Measurements from ENCODE around the gene SSR4. TPM values are rescaled to one million over a fixed set of nuclear protein-coding genes. Genes with fewer than 3 reads are reported as not detected.
"Not testable (repeated sequence)": the region's sequence is repeated elsewhere in the genome, so short reads cannot be mapped to it uniquely, and the experiment has no call there.

SSR4 gene
- total and polyA plus RNA-seq, 2 of the 8 experiments (the other 6 are each of a cell fraction or from before 2014, with no cell fraction given) = 168 to 642 TPM

- H3K79me2 ChIP-seq (ENCODE audit: control insufficient read depth in 1 of 2, insufficient read depth in 2 of 2, low read length in 2 of 2); H3K56ac ChIP-seq (replicated peaks; ENCODE audit: insufficient read length, low read depth, low read length); H2BK120ac ChIP-seq (replicated peaks; ENCODE audit: low read depth, low read length); H2AFZ ChIP-seq (ENCODE audit: low read length); H3K18ac ChIP-seq (ENCODE audit: extremely low read depth, low read length); H2AK5ac ChIP-seq (ENCODE audit: low read depth, low read length); H3K4ac ChIP-seq (replicated peaks; ENCODE audit: insufficient read length, low read depth, low read length); H2BK12ac ChIP-seq (ENCODE audit: low read depth, low read length); H3K79me1 ChIP-seq (ENCODE audit: low read depth, low read length); H2BK5ac ChIP-seq (ENCODE audit: low read depth, low read length); H3K4me3 ChIP-seq (ENCODE audit: extremely low read depth in 1 of 4, insufficient read depth in 2 of 4, low read depth in 3 of 4, low read length in 4 of 4); H2BK20ac ChIP-seq (ENCODE audit: low read length); H3K27ac ChIP-seq (ENCODE audit: low read depth, low read length); H3K9ac ChIP-seq (replicated peaks in 1 of 4; ENCODE audit: extremely low read depth in 1 of 4, low read depth in 3 of 4, low read length in 3 of 4); H3K23me2 ChIP-seq (ENCODE audit: low read depth, low read length); H3K14ac ChIP-seq (ENCODE audit: insufficient read length); H3K4me2 ChIP-seq (ENCODE audit: insufficient read depth in 1 of 2, low read depth in 2 of 2, low read length in 2 of 2); H3K23ac ChIP-seq (ENCODE audit: insufficient read length); H3K9me3 ChIP-seq (ENCODE audit: insufficient read depth in 2 of 2, low read depth in 1 of 2, low read length in 1 of 2); H4K8ac ChIP-seq (ENCODE audit: extremely low read depth, insufficient read depth, low read length); DNase-seq (ENCODE audit: low read depth in 1 of 2, low spot score in 2 of 2); H4K5ac ChIP-seq (ENCODE audit: insufficient read length, low read depth, low read length); FAIRE-seq; H4K20me1 ChIP-seq (replicated peaks in 1 of 2; ENCODE audit: control insufficient read depth in 1 of 2, insufficient read depth in 2 of 2, low read length in 2 of 2); H3K36me3 ChIP-seq (ENCODE audit: control insufficient read depth in 2 of 4, insufficient read depth in 4 of 4, low read length in 3 of 4); H3K27me3 ChIP-seq (replicated peaks in 1 of 4; ENCODE audit: control insufficient read depth in 3 of 4, extremely low read depth in 1 of 4, insufficient read depth in 3 of 4, low read length in 3 of 4); H2BK15ac ChIP-seq (ENCODE audit: low read length); H3K4me1 ChIP-seq (replicated peaks in 1 of 4; ENCODE audit: control insufficient read depth in 3 of 4, insufficient read depth in 4 of 4, low read length in 3 of 4); H4K91ac ChIP-seq (replicated peaks; ENCODE audit: insufficient read length, low read length): not testable (repeated sequence)
- ChIA-PET POLR2A (ENCODE audit: partially characterized antibody) (interaction anchor here (0.6 kb wide), 1 partner anchor 368 kb away, joined by 3 read pairs; no protein-coding TSS in a partner anchor), CTCF (ENCODE audit: partially characterized antibody) (interaction anchor here (1.0 to 1.5 kb wide), 2 partner anchors 17 to 20 kb away, joined by 3 to 4 read pairs; partner anchors contain the start of gene PLXNB3)
- 95% methylated on average over 6 of the region's 6 CpGs; no CpG with 5 or more reads in 1 of the 2 experiments for WGBS, 2 experiments (ENCODE audit: extremely low coverage in 1 of 2, insufficient coverage in 1 of 2, insufficient read length in 1 of 2, insufficient replicate concordance in 2 of 2, low coverage in 1 of 2, low lambda C conversion rate in 2 of 2, missing lambda C conversion rate in 1 of 2)
Observed at GRCh38 chrX:153746991-153747390, 47.5 kb upstream of the SSR4 start.

GRCh38 chrX:153749017-153749416 lies 45.5 kb upstream of the SSR4 start:
- H2BK20ac ChIP-seq (ENCODE audit: low read length); H2BK5ac ChIP-seq (ENCODE audit: low read depth, low read length); H4K20me1 ChIP-seq (replicated peaks in 1 of 2; ENCODE audit: control insufficient read depth in 1 of 2, insufficient read depth in 2 of 2, low read length in 2 of 2); H3K14ac ChIP-seq (ENCODE audit: insufficient read length); H4K8ac ChIP-seq (ENCODE audit: extremely low read depth, insufficient read depth, low read length); FAIRE-seq; H3K79me2 ChIP-seq (ENCODE audit: control insufficient read depth in 1 of 2, insufficient read depth in 2 of 2, low read length in 2 of 2); H4K5ac ChIP-seq (ENCODE audit: insufficient read length, low read depth, low read length); H2AFZ ChIP-seq (ENCODE audit: low read length); CTCF ChIA-PET (ENCODE audit: partially characterized antibody); H2BK120ac ChIP-seq (replicated peaks; ENCODE audit: low read depth, low read length); H3K27ac ChIP-seq (ENCODE audit: low read depth, low read length); H3K4me2 ChIP-seq (ENCODE audit: insufficient read depth in 1 of 2, low read depth in 2 of 2, low read length in 2 of 2); H3K4me3 ChIP-seq (ENCODE audit: extremely low read depth in 1 of 4, insufficient read depth in 2 of 4, low read depth in 3 of 4, low read length in 4 of 4); DNase-seq (ENCODE audit: low read depth in 1 of 2, low spot score in 2 of 2); H3K27me3 ChIP-seq (replicated peaks in 1 of 4; ENCODE audit: control insufficient read depth in 3 of 4, extremely low read depth in 1 of 4, insufficient read depth in 3 of 4, low read length in 3 of 4); H3K56ac ChIP-seq (replicated peaks; ENCODE audit: insufficient read length, low read depth, low read length); H3K18ac ChIP-seq (ENCODE audit: extremely low read depth, low read length); H3K79me1 ChIP-seq (ENCODE audit: low read depth, low read length); H3K4ac ChIP-seq (replicated peaks; ENCODE audit: insufficient read length, low read depth, low read length); H2BK15ac ChIP-seq (ENCODE audit: low read length); H3K23me2 ChIP-seq (ENCODE audit: low read depth, low read length); H3K36me3 ChIP-seq (ENCODE audit: control insufficient read depth in 2 of 4, insufficient read depth in 4 of 4, low read length in 3 of 4); H3K23ac ChIP-seq (ENCODE audit: insufficient read length); H4K91ac ChIP-seq (replicated peaks; ENCODE audit: insufficient read length, low read length); H2AK5ac ChIP-seq (ENCODE audit: low read depth, low read length); H2BK12ac ChIP-seq (ENCODE audit: low read depth, low read length); H3K4me1 ChIP-seq (replicated peaks in 1 of 4; ENCODE audit: control insufficient read depth in 3 of 4, insufficient read depth in 4 of 4, low read length in 3 of 4); H3K9ac ChIP-seq (replicated peaks in 1 of 4; ENCODE audit: extremely low read depth in 1 of 4, low read depth in 3 of 4, low read length in 3 of 4); H3K9me3 ChIP-seq (ENCODE audit: insufficient read depth in 2 of 2, low read depth in 1 of 2, low read length in 1 of 2): not testable (repeated sequence)
- POLR2A ChIA-PET (ENCODE audit: partially characterized antibody) = interaction anchor here (0.7 to 2.0 kb wide), 2 partner anchors 22 to 223 kb away, joined by 5 read pairs; partner anchors contain the start of gene HCFC1
- 89% methylated on average over 5 of the region's 7 CpGs; no CpG with 5 or more reads in 1 of the 2 experiments for WGBS, 2 experiments (ENCODE audit: extremely low coverage in 1 of 2, insufficient coverage in 1 of 2, insufficient read length in 1 of 2, insufficient replicate concordance in 2 of 2, low coverage in 1 of 2, low lambda C conversion rate in 2 of 2, missing lambda C conversion rate in 1 of 2)

Measured in H1 (cell line).